ENCODE results near the gene RP9.

The RP9 gene

GRCh38 chr7:33109005-33109757, at the start of gene RP9:
RP9 (minus strand) TSS chr7:33109404; CDS start chr7:33109372, 32 bp downstream.
- peak; percentile 83 for DNase-seq

- no peak for DNase-seq
These were observed 48.6 kb upstream of the RP9 start for GRCh38 chr7:33157781-33158180.

GRCh38 chr7:33157311-33157710, 48.1 kb upstream of the RP9 start:
- DNase-seq = no peak

GRCh38 chr7:33156441-33156840, 47.2 kb upstream of the RP9 start:
- no peak for DNase-seq

GRCh38 chr7:33155811-33156210, 46.6 kb upstream of the RP9 start:
- no peak for DNase-seq

GRCh38 chr7:33152087-33152486, 42.9 kb upstream of the RP9 start:
- no peak for DNase-seq

GRCh38 chr7:33145156-33145555, 36.0 kb upstream of the RP9 start:
- DNase-seq = no peak

- DNase-seq = no peak
These were observed 35.0 kb upstream of the RP9 start for GRCh38 chr7:33143996-33144718.

GRCh38 chr7:33142585-33142984, 33.4 kb upstream of the RP9 start:
- no peak for DNase-seq

- no peak for DNase-seq
These were observed 27.9 kb upstream of the RP9 start for GRCh38 chr7:33137103-33137502.

GRCh38 chr7:33130184-33130583, 21.0 kb upstream of the RP9 start:
- peak; percentile 23 for DNase-seq

GRCh38 chr7:33129806-33130153, 20.6 kb upstream of the RP9 start:
- no peak for DNase-seq

- peak; percentile 93 for DNase-seq
These were observed 20.0 kb upstream of the RP9 start, which contains the start of gene BBS9 for GRCh38 chr7:33128990-33129805. BBS9 (plus strand) TSS chr7:33129564; CDS start chr7:33146253, 16,689 bp downstream.

- no peak for DNase-seq
These were observed 19.4 kb upstream of the RP9 start for GRCh38 chr7:33128631-33128989.

GRCh38 chr7:33127085-33127484, 17.9 kb upstream of the RP9 start:
- no peak for DNase-seq

- no peak for DNase-seq
These were observed 9.2 kb upstream of the RP9 start for GRCh38 chr7:33118383-33118782.

- no peak for DNase-seq
These were observed 5.8 kb upstream of the RP9 start for GRCh38 chr7:33114976-33115375.

GRCh38 chr7:33111614-33112013, 2.4 kb upstream of the RP9 start:
- DNase-seq = no peak

- DNase-seq = no peak
These were observed 594 bp upstream of the RP9 start for GRCh38 chr7:33109758-33110238.

- peak; percentile 41 for DNase-seq
These were observed 625 bp downstream of the RP9 start for GRCh38 chr7:33108554-33109004.

- peak; percentile 43 for DNase-seq
These were observed 1.8 kb downstream of the RP9 start for GRCh38 chr7:33107136-33108066.

- no peak for DNase-seq
These were observed 7.3 kb downstream of the RP9 start for GRCh38 chr7:33101906-33102305.
